Muscle of leg (tissue), 11 donors: ENCODE results near the gene IDI2. TPM values are rescaled to one million over a fixed set of nuclear protein-coding genes. Genes with fewer than 3 reads are reported as not detected.

Experiments used
- DNase-seq: peaks from one replicate; pipeline ENCODE4 v3.0.0; 2013
- H3K27ac ChIP-seq: one replicate; pipeline ENCODE4 v1.5.1; 2013; ENCODE audit warnings: mild to moderate bottlenecking, low read length, control low read depth
- H3K27me3 ChIP-seq: one replicate; pipeline ENCODE4 v1.6.1; 2013; ENCODE audit warnings: low read length; ENCODE audit not compliant: control insufficient read depth, insufficient read depth
- H3K36me3 ChIP-seq: one replicate; pipeline ENCODE4 v1.6.1; 2013; ENCODE audit warnings: low read length; ENCODE audit not compliant: control insufficient read depth, insufficient read depth
- H3K4me1 ChIP-seq: one replicate; pipeline ENCODE4 v1.6.1; 2013; ENCODE audit warnings: low read length; ENCODE audit not compliant: control insufficient read depth, insufficient read depth
- H3K4me3 ChIP-seq: one replicate; pipeline ENCODE4 v1.5.1; 2013; ENCODE audit warnings: low read length, control low read depth
- H3K9me3 ChIP-seq: replicated peaks from 2 replicates; pipeline ENCODE4 v1.6.1; 2013; ENCODE audit warnings: low read depth, low read length; ENCODE audit not compliant: control insufficient read depth
- WGBS: methylation state at CpG from one replicate; pipeline ENCODE4 v1.1.5; 2013; ENCODE audit warnings: missing lambda C conversion rate; ENCODE audit not compliant: insufficient coverage; 5-methylcytosine and 5-hydroxymethylcytosine counted together
- polyA plus RNA-seq, 8 donors: library from polyadenylated mRNA; unstranded; fragments of 120-200 nt; gene quantifications; one replicate each; pipeline versions ENCODE4 v1.2.1 to v1.2.3, GENCODE V29; 2013; ENCODE audit warnings: inconsistent platforms in 1 of 8, low replicate concordance in 1 of 8; ENCODE audit not compliant: insufficient read length in 8 of 8, insufficient read depth in 1 of 8
- total RNA-seq: library from RNA; stranded (reverse); fragments of 120-200 nt; gene quantifications from one replicate; pipeline ENCODE4 v1.2.4, GENCODE V29; 2013

Gene IDI2
- total and polyA plus RNA-seq, 9 donors, result 0.11 to 0.15 (median 0.11) TPM; not detected in 6

DNA sequence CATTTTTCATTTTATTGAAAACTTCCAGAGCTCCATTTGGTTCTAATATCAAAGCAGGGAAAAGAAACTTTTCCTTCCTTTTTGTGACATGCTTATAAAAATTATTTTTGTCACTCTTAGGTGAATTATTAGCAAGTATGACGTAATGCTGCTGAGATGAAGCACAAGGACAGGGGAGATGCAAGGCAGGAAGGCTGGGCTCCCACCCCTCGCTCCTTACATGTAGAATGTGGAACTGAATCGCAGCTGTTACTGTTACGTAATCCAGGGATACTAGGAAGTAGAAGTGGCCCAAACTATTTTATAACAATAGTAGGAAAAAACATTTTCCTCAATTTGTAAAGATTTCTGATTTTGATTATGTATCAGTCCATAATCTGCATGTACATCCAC is 54.5 kb downstream of the IDI2 start:
- H3K27me3 ChIP-seq, result peaks cover 4% of the 10 kb centered on the region
- peak; percentile 78 for DNase-seq
- WGBS, result no CpG with 5 or more reads among the region's 4 CpGs
- H3K9me3 ChIP-seq, result no peaks in the 10 kb centered on the region
- no peaks in the 10 kb centered on the region for H3K36me3 ChIP-seq
- no peak overlapping the region for H3K4me3 ChIP-seq
- H3K4me1 ChIP-seq, result peaks cover 8% of the 10 kb centered on the region
- H3K27ac ChIP-seq, result no peak overlapping the region

DNA sequence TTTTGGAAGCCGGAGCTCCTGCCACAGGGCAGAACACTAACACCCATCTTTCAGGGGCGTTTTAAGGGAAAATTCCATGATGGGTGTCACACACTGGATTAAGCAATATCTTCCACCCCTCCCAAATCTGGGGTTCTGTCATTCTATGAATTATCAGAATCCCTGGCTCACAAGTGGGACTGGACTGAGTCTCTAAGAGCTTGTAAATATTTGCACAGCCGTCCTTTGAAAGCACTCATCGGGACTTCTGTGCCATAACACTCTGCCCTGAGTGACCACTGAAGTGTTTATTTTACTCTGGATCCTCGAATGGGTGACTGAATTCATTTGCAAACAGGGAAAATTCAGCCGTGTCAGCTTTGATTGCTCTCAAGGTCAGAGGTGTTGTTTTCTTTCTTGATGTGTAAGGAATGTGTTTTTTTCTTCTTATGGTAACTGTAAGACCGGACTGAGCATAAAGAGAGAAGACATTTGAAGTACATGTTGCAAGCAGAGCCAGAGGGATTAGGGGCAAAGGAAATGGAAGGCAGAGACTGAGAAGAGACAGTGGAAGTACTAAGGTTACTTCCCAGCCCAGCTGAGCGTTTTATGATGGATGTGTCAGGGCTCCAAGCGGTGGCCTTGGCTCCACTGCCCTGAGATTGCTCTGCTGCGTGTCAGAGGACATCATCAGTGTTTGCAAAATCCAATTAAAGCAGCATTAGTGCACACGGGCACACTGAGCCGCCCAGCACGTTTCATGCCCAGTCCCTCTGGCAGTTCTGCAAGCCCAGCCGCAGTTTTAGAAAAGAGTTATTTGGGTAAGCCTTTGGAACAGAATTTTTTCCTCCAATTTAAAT is 55.1 kb downstream of the IDI2 start:
- H3K4me1 ChIP-seq, result peaks cover 8% of the 10 kb centered on the region
- no peaks in the 10 kb centered on the region for H3K9me3 ChIP-seq
- H3K27ac ChIP-seq, result no peak overlapping the region
- no peak overlapping the region for H3K4me3 ChIP-seq
- H3K36me3 ChIP-seq, result no peaks in the 10 kb centered on the region
- 23% methylated on average over 7 of the region's 14 CpGs for WGBS
- peak; percentile 21 for DNase-seq
- H3K27me3 ChIP-seq, result peaks cover 4% of the 10 kb centered on the region

DNA sequence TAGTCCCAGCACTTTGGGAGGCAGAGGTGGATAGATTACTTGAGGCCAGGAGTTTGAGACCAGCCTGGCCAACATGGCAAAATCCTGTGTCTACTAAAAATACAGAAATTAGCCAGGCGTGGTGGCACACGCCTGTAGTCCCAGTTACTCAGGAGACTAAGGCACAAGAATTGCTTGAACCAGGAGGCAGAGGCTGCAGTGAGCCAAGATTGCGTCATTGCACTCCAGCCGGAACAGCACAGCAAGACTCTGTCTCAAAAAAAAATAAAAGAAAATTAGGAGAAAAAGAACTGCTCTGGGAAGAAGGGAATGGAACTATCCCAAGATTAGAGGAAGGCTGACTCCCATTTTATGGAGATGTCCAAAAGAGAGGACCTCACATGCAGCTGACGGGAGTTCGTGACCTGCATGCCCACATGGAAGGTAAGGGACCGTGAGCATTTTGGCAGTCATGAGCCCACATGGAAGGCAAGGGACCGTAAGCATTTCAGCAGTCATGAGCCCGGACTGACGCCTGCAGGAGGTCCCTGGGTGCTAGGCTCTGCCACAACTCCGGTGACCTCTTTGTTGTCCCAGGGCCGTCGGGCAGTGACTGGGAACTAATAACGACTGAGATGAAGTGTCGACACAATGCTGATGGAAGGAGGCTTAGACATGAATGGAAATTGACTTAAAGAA is 56.0 kb downstream of the IDI2 start:
- WGBS, result 78% methylated on average over 11 of the region's 15 CpGs
- no peak for DNase-seq
- no peak overlapping the region for H3K4me3 ChIP-seq
- peaks cover 4% of the 10 kb centered on the region for H3K27me3 ChIP-seq
- H3K4me1 ChIP-seq, result peaks cover 8% of the 10 kb centered on the region
- H3K27ac ChIP-seq, result no peak overlapping the region
- no peaks in the 10 kb centered on the region for H3K36me3 ChIP-seq
- H3K9me3 ChIP-seq, result no peaks in the 10 kb centered on the region

Other genes starting within 250 kb of the IDI2 start
- 35.8 TPM for gene LARP4B, start 94.2 kb downstream of the IDI2 start, total RNA-seq
- gene LARP4B, start 94.2 kb downstream of the IDI2 start, polyA plus RNA-seq, result 10 to 100 TPM; 40.9 to 84.5 (median 55.3) TPM
- 29.0 TPM for gene GTPBP4, start 37.4 kb downstream of the IDI2 start, total RNA-seq
- 10 to 100 TPM; 42.5 to 55.1 (median 48.4) TPM for gene GTPBP4, start 37.4 kb downstream of the IDI2 start, polyA plus RNA-seq
- 29.7 TPM for gene IDI1, start 23.3 kb upstream of the IDI2 start, total RNA-seq
- gene IDI1, start 23.3 kb upstream of the IDI2 start, polyA plus RNA-seq, result 10 to 100 TPM; 33.9 to 55.0 (median 44.7) TPM
- 8.7 TPM for gene WDR37, start 30.5 kb upstream of the IDI2 start, total RNA-seq
- gene WDR37, start 30.5 kb upstream of the IDI2 start, polyA plus RNA-seq, result 10 to 100 TPM in 6 of 8 donors, 1 to 10 TPM in 2; 9.4 to 12.5 (median 10.8) TPM